Panc1 (cell line): Measurements from ENCODE around the gene TIAM2. TPM values are rescaled to one million over a fixed set of nuclear protein-coding genes. Genes with fewer than 3 reads are reported as not detected.

Source experiments
- ATAC-seq: fragments of 200-7000 bp; cut with Tn5 transposase; 2 replicates; pipeline ENCODE4 v1.9.1; 2020; ENCODE audit warnings: mild to moderate bottlenecking, moderate library complexity
- BruUV-seq: library from RNA; stranded (reverse); fragments of 400-500 nt; replicated peaks from 2 replicates; lab custom pipeline; 2021; lab: Mats Ljungman, UMichigan
- CTCF ChIA-PET: fragments of 300-600 bp; sonication (Branson Sonifier 250); formaldehyde crosslinking; loops from one replicate; lab custom pipeline; 2022; ENCODE audit warnings: antibody characterized with exemption; lab: Charles Lee
- POLR2A ChIA-PET: fragments of 300-600 bp; sonication (Branson Sonifier 250); formaldehyde crosslinking; loops from one replicate; lab custom pipeline; 2022; ENCODE audit warnings: antibody characterized with exemption; lab: Charles Lee
- DNase-seq: peaks from one replicate; pipeline ENCODE4 v3.0.0-alpha.2; 2010; ENCODE audit warnings: low read depth, low spot score
- H3K27ac ChIP-seq: 2 replicates; pipeline ENCODE4 v1.5.1; 2011; ENCODE audit warnings: mild to moderate bottlenecking, low read length, inconsistent platforms
- H3K27me3 ChIP-seq: fragments of 200-500 bp; sonication (Bioruptor generic); 2 replicates; pipeline ENCODE4 v1.6.0; 2014; ENCODE audit warnings: low read length, inconsistent platforms; ENCODE audit not compliant: control insufficient read depth, insufficient read depth
- H3K36me3 ChIP-seq: fragments of 200-500 bp; sonication (Bioruptor generic); 2 replicates; pipeline ENCODE4 v1.5.1; 2014; ENCODE audit warnings: inconsistent platforms, mild to moderate bottlenecking, low read length, moderate library complexity; ENCODE audit not compliant: control insufficient read depth, insufficient read depth
- H3K4me1 ChIP-seq: 2 replicates; pipeline ENCODE4 v1.5.1; 2011; ENCODE audit warnings: inconsistent platforms, mild to moderate bottlenecking, low read length, moderate library complexity; ENCODE audit not compliant: control insufficient read depth, insufficient read depth
- H3K4me3 ChIP-seq, 2 experiments: 2 replicates each; pipeline ENCODE4 v1.5.1; 2011 to 2012; ENCODE audit warnings: low read depth in 2 of 2, low read length in 2 of 2, mild to moderate bottlenecking in 2 of 2, inconsistent platforms in 1 of 2, moderate library complexity in 1 of 2
- H3K9me3 ChIP-seq: fragments of 200-500 bp; sonication (Bioruptor generic); 2 replicates; pipeline ENCODE4 v1.5.1; 2014; ENCODE audit warnings: low read depth, mild to moderate bottlenecking, inconsistent platforms, low read length, moderate library complexity; ENCODE audit not compliant: control insufficient read depth, insufficient read depth
- CTCF ChIP-seq: fragments of 450-650 bp; IDR thresholded peaks from 2 replicates; pipeline ENCODE4 v1.5.1; 2017; ENCODE audit warnings: mild to moderate bottlenecking
- POLR2AphosphoS5 ChIP-seq: IDR thresholded peaks from 2 replicates; pipeline ENCODE4 v1.6.1; 2012; ENCODE audit warnings: mild to moderate bottlenecking, low read depth, low read length, moderate library complexity
- REST ChIP-seq, 2 experiments: IDR thresholded peaks; 2 replicates each; pipeline ENCODE4 v1.6.1; 2011 to 2012; ENCODE audit warnings: low read depth in 2 of 2, control low read depth in 1 of 2, low read length in 1 of 2, mild to moderate bottlenecking in 1 of 2, moderate library complexity in 1 of 2; ENCODE audit not compliant: insufficient read depth in 1 of 2
- SIN3A ChIP-seq: IDR thresholded peaks from 2 replicates; pipeline ENCODE4 v1.6.1; 2012; ENCODE audit warnings: low read depth, mild to moderate bottlenecking, low read length, moderate library complexity, borderline replicate concordance; ENCODE audit not compliant: insufficient read depth
- TCF7L2 ChIP-seq: IDR thresholded peaks from 2 replicates; pipeline ENCODE4 v1.6.1; 2011; ENCODE audit warnings: mild to moderate bottlenecking, low read depth, low read length, inconsistent platforms
- in situ Hi-C: cut with HindIII; loops from 2 replicates; pipeline ENCODE4 v1.10.0; 2016; ENCODE audit warnings: low sequenced_read_pairs, low pct_unique_long_range_greater_than_20kb
- intact Hi-C: fragments of 100-400 bp; cut with micrococcal nuclease; formaldehyde crosslinking; loops from one replicate; pipeline ENCODE4 v1.10.0; 2022; ENCODE audit not compliant: unreplicated experiment
- total RNA-seq: library from RNA; stranded (reverse); gene quantifications from one replicate; pipeline ENCODE4 v1.2.1, GENCODE V29; 2021; ENCODE audit not compliant: unreplicated experiment

The TIAM2 gene
- total RNA-seq, 1 experiment from 2014 or later: 14.9 TPM

- BruUV-seq: no TSS peak
- intact Hi-C loops: no loop called here
- Histone ChIP-seq H3K9me3 (no peaks in the 10 kb centered on the region), H3K4me1 (peaks cover 21% of the 10 kb centered on the region), H3K36me3 (no peaks in the 10 kb centered on the region), H3K27ac (no peak overlapping the region), H3K4me3 (no peak overlapping the region), H3K27me3 (no peaks in the 10 kb centered on the region)
- POLR2A ChIA-PET: no interaction called here
- no peak for TF ChIP-seq SIN3A
- TF ChIP-seq CTCF: no peak
- no peak for TF ChIP-seq TCF7L2
- TF ChIP-seq REST (IDR thresholded peaks at IDR 0.05; ENCODE audit: insufficient read depth in 1 of 2, low read depth in 2 of 2, low read length in 1 of 2): no peak
- TF ChIP-seq POLR2AphosphoS5: no peak
- CTCF ChIA-PET: no interaction called here
- in situ Hi-C loops: no loop called here
- DNase-seq (no peak), ATAC-seq (no peak)
Observed at GRCh38 chr6:155001482-155001881, 6.4 kb downstream of the TIAM2 start.

GRCh38 chr6:155001934-155002333, 6.8 kb downstream of the TIAM2 start:
- Histone ChIP-seq H3K36me3 (no peaks in the 10 kb centered on the region), H3K27ac (no peak overlapping the region), H3K4me3 (no peak overlapping the region), H3K27me3 (no peaks in the 10 kb centered on the region), H3K4me1 (peaks cover 21% of the 10 kb centered on the region), H3K9me3 (no peaks in the 10 kb centered on the region)
- ATAC-seq (no peak), DNase-seq (no peak)
- TF ChIP-seq TCF7L2 (no peak), SIN3A (no peak), CTCF (no peak)
- in situ Hi-C loops: no loop called here
- ChIA-PET CTCF (no interaction called here), POLR2A (no interaction called here)
- intact Hi-C loops: no loop called here
- no TSS peak for BruUV-seq
